ENCODE measurements around the gene VPS13D.

GRCh38 chr1:12448746-12449177 lies 218.9 kb downstream of the VPS13D start:
- TF ChIP-seq, protein P1, sequence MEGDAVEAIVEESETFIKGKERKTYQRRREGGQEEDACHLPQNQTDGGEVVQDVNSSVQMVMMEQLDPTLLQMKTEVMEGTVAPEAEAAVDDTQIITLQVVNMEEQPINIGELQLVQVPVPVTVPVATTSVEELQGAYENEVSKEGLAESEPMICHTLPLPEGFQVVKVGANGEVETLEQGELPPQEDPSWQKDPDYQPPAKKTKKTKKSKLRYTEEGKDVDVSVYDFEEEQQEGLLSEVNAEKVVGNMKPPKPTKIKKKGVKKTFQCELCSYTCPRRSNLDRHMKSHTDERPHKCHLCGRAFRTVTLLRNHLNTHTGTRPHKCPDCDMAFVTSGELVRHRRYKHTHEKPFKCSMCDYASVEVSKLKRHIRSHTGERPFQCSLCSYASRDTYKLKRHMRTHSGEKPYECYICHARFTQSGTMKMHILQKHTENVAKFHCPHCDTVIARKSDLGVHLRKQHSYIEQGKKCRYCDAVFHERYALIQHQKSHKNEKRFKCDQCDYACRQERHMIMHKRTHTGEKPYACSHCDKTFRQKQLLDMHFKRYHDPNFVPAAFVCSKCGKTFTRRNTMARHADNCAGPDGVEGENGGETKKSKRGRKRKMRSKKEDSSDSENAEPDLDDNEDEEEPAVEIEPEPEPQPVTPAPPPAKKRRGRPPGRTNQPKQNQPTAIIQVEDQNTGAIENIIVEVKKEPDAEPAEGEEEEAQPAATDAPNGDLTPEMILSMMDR (IDR thresholded peaks at IDR 0.05), result no peak
- TF ChIP-seq POLR2A (IDR thresholded peaks at IDR 0.05), result no peak

Data from testis (tissue), 2 donors.